ENCODE measurements around the gene STAG1.

DNA sequence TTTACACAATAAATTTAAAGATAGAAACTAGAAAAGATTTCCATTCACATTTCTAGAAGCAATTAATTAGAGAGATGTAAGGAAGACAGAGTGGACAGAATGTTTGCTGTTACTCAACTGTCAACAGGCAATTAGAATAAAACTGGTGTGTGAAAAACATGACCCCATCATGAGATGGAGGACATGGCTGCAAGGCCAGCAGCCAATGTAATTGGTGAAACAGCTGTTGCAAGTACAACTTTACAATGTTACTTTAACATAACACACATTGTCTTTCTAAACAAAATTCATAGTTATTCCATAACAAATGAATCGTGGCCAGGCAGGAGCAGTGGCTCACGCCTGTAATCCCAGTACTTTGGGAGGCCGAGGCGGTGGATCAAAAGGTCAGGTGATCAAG, 28.6 kb upstream of the STAG1 start:
- TF ChIP-seq POLR2AphosphoS5 (IDR thresholded peaks at IDR 0.05; ENCODE audit: low read depth, low read length) (no peak), POLR2A (IDR thresholded peaks at IDR 0.05; ENCODE audit: low read depth, low read length) (no peak), TAF1 (IDR thresholded peaks at IDR 0.05; ENCODE audit: low read depth, low read length) (no peak)

All from GM12891 (cell line).